ENCODE measurements around the gene CRADD.

DNA sequence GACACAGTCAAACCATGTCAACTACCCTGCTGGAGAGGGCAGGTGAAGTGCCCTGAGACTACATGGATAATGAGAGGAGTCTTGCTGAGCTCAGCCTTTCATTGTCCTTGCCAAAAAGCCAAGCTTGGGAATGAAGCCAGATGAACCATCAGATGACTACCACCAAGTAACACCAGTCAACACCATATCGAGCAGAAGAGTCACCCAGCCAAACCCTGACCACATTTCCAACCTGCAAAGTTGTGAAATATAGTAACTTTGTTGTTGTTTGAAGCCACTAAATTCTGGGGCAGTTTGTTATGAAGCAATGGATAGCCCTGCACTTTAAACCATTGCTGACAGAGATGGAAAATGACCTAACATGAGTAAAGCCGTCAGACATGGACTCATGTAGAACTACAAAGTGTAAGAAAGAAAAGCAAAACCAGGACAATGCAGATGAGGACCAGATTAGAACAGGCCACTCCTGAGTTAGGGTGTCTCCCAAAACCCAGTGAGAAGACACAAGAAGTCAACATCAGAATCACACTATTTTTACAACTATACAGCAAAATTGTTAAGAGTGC lies 12.5 kb upstream of the CRADD start:
- TF ChIP-seq, protein P1, sequence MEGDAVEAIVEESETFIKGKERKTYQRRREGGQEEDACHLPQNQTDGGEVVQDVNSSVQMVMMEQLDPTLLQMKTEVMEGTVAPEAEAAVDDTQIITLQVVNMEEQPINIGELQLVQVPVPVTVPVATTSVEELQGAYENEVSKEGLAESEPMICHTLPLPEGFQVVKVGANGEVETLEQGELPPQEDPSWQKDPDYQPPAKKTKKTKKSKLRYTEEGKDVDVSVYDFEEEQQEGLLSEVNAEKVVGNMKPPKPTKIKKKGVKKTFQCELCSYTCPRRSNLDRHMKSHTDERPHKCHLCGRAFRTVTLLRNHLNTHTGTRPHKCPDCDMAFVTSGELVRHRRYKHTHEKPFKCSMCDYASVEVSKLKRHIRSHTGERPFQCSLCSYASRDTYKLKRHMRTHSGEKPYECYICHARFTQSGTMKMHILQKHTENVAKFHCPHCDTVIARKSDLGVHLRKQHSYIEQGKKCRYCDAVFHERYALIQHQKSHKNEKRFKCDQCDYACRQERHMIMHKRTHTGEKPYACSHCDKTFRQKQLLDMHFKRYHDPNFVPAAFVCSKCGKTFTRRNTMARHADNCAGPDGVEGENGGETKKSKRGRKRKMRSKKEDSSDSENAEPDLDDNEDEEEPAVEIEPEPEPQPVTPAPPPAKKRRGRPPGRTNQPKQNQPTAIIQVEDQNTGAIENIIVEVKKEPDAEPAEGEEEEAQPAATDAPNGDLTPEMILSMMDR (IDR thresholded peaks at IDR 0.05), result no peak
- TF ChIP-seq EZH2 (IDR thresholded peaks at IDR 0.05; ENCODE audit: borderline replicate concordance, insufficient read depth, low read depth, low read length, poor library complexity, severe bottlenecking), result no peak
